ENCODE data around the gene NDUFAF8.

DNA sequence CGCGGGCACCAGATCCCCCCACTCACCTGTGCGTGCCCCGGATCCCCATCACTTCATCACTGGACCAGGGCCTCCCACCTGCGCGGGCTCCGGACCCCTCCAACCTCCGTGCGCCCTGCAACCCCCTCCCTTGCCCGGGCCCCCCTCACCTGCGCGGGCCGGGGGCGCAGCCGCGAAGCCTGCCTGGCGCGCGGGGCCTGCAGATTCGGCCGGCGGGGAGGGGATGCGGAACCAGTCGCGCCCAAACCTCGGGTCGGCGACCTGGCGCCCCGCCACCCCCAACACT lies 16.6 kb upstream of the NDUFAF8 start:
- TF ChIP-seq, protein P1, sequence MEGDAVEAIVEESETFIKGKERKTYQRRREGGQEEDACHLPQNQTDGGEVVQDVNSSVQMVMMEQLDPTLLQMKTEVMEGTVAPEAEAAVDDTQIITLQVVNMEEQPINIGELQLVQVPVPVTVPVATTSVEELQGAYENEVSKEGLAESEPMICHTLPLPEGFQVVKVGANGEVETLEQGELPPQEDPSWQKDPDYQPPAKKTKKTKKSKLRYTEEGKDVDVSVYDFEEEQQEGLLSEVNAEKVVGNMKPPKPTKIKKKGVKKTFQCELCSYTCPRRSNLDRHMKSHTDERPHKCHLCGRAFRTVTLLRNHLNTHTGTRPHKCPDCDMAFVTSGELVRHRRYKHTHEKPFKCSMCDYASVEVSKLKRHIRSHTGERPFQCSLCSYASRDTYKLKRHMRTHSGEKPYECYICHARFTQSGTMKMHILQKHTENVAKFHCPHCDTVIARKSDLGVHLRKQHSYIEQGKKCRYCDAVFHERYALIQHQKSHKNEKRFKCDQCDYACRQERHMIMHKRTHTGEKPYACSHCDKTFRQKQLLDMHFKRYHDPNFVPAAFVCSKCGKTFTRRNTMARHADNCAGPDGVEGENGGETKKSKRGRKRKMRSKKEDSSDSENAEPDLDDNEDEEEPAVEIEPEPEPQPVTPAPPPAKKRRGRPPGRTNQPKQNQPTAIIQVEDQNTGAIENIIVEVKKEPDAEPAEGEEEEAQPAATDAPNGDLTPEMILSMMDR (IDR thresholded peaks at IDR 0.05) = no peak
- TF ChIP-seq POLR2A (IDR thresholded peaks at IDR 0.05) = no peak

Measured in esophagus squamous epithelium (tissue), 4 donors.